Testis (tissue), 3 donors: ENCODE data around the gene LUZP1. TPM values are rescaled to one million over a fixed set of nuclear protein-coding genes. Genes with fewer than 3 reads are reported as not detected.
A peak's percentile ranks its signal among the peaks of the same experiment; 100 is the strongest.

Experiments
- DNase-seq: peaks from one replicate; pipeline ENCODE4 v3.0.0-alpha.2; 2019
- H3K27ac ChIP-seq, 2 donors: fragments of 200-600 bp; sonication (generic); one replicate each; pipeline ENCODE4 v1.5.1; 2019
- H3K27me3 ChIP-seq: fragments of 200-600 bp; sonication (generic); one replicate; pipeline ENCODE4 v1.5.1; 2019
- H3K36me3 ChIP-seq: fragments of 200-600 bp; sonication (generic); one replicate; pipeline ENCODE4 v1.5.1; 2017; ENCODE audit warnings: low read depth; ENCODE audit errors: missing control alignments
- H3K4me1 ChIP-seq: fragments of 200-600 bp; sonication (generic); one replicate; pipeline ENCODE4 v1.5.1; 2019
- H3K4me3 ChIP-seq, 2 donors: fragments of 200-600 bp; sonication (generic); one replicate each; pipeline ENCODE4 v1.5.1; 2017 to 2019
- H3K9me3 ChIP-seq: fragments of 200-600 bp; sonication (generic); one replicate; pipeline ENCODE4 v1.5.1; 2017
- CTCF ChIP-seq, 3 experiments: fragments of 450-650 bp in 2 of 3; fragments of 200-600 bp in 1 of 3; sonication (generic) in 1 of 3; IDR thresholded peaks; one replicate each; pipeline ENCODE4 v1.5.1; 2016 to 2019; ENCODE audit warnings: antibody characterized with exemption in 3 of 3, mild to moderate bottlenecking in 2 of 3, moderate library complexity in 1 of 3
- POLR2A ChIP-seq: fragments of 450-650 bp; IDR thresholded peaks from one replicate; pipeline ENCODE4 v1.6.1; 2017; ENCODE audit warnings: antibody characterized with exemption, mild to moderate bottlenecking, moderate library complexity
- WGBS, 2 donors: methylation state at CpG; one replicate each; pipeline ENCODE4 v1.1.5; 2018; 5-methylcytosine and 5-hydroxymethylcytosine counted together
- intact Hi-C: fragments of 100-400 bp; cut with DNase I; formaldehyde crosslinking; loops from one replicate; pipeline ENCODE4 v1.15.1; 2023; ENCODE audit warnings: low total_unique reads
- polyA plus RNA-seq: library from polyadenylated mRNA; stranded (reverse); fragments of 350-450 nt; fragmentation: Illumina TruSeq; extraction: RNeasy Lipid Tissue Mini Kit (QIAGEN cat#74804); gene quantifications from one replicate; pipeline ENCODE4 v1.2.3, GENCODE V29; 2014; ENCODE audit warnings: low read depth, low replicate concordance; ENCODE audit not compliant: insufficient read depth
- total RNA-seq, 2 donors: library from RNA; depleted of rRNA; stranded (reverse); fragments of >200 nt; gene quantifications; one replicate each; pipeline ENCODE4 v1.2.3, GENCODE V29; 2016

Gene LUZP1
- total and polyA plus RNA-seq, 3 donors from 2014 or later, result 14.4 to 36.2 (median 20.3) TPM

GRCh38 chr1:23178950-23179349 lies 10.3 kb upstream of the LUZP1 start:
- no peak overlapping the region for H3K4me3 ChIP-seq
- H3K27me3 ChIP-seq, result no peaks in the 10 kb centered on the region
- TF ChIP-seq CTCF (IDR thresholded peaks at IDR 0.05), result peak; percentile 37 to 40 (median 38)
- no peak for TF ChIP-seq POLR2A
- no peaks in the 10 kb centered on the region for H3K36me3 ChIP-seq
- intact Hi-C loops, result no loop called here
- H3K27ac ChIP-seq, result no peak overlapping the region
- DNase-seq, result no peak
- 69 to 70% methylated on average over 6 of the region's 6 CpGs for WGBS, 2 donors
- no peaks in the 10 kb centered on the region for H3K4me1 ChIP-seq
- H3K9me3 ChIP-seq, result no peaks in the 10 kb centered on the region

- Histone ChIP-seq H3K9me3 (no peaks in the 10 kb centered on the region), H3K27me3 (no peaks in the 10 kb centered on the region), H3K27ac (no peak overlapping the region), H3K36me3 (no peaks in the 10 kb centered on the region), H3K4me3 (no peak overlapping the region), H3K4me1 (no peaks in the 10 kb centered on the region)
- TF ChIP-seq CTCF (IDR thresholded peaks at IDR 0.05) (no peak), POLR2A (no peak)
- WGBS, 2 donors, result 66 to 71% methylated on average over 6 of the region's 6 CpGs
- no peak for DNase-seq
- intact Hi-C loops, result no loop called here
Observed at GRCh38 chr1:23178414-23178813, 9.8 kb upstream of the LUZP1 start.

- intact Hi-C loops, result no loop called here
- no peaks in the 10 kb centered on the region for H3K36me3 ChIP-seq
- H3K27me3 ChIP-seq, result no peaks in the 10 kb centered on the region
- 1% methylated on average over 12 to 56 of the region's 62 CpGs for WGBS, 2 donors
- DNase-seq, result peak; percentile 64
- TF ChIP-seq CTCF (IDR thresholded peaks at IDR 0.05) (peak in 1 of 3 experiments; percentile 29), POLR2A (no peak)
- no peaks in the 10 kb centered on the region for H3K4me1 ChIP-seq
- peak overlapping the region; percentile 66 to 84 for H3K27ac ChIP-seq
- peak overlapping the region; percentile 51 to 63 for H3K4me3 ChIP-seq
- no peaks in the 10 kb centered on the region for H3K9me3 ChIP-seq
Observed at GRCh38 chr1:23177438-23178380, 9.1 kb upstream of the LUZP1 start.

- no peak for TF ChIP-seq POLR2A
- TF ChIP-seq CTCF (IDR thresholded peaks at IDR 0.05), result no peak
- intact Hi-C loops, result no loop called here
- Histone ChIP-seq H3K27ac (peak overlapping the region; percentile 66 to 84), H3K4me3 (peak overlapping the region; percentile 51 to 63), H3K36me3 (no peaks in the 10 kb centered on the region), H3K9me3 (no peaks in the 10 kb centered on the region), H3K27me3 (no peaks in the 10 kb centered on the region), H3K4me1 (no peaks in the 10 kb centered on the region)
- WGBS, 2 donors, result 29 to 32% methylated on average over 9 to 10 of the region's 10 CpGs
- DNase-seq, result no peak
Observed at GRCh38 chr1:23177031-23177430, 8.4 kb upstream of the LUZP1 start.
